Fibroblast of lung (primary cell): ENCODE results near the gene AFAP1L2. TPM values are rescaled to one million over a fixed set of nuclear protein-coding genes. Genes with fewer than 3 reads are reported as not detected.

Source experiments
- DNase-seq, 2 donors: peaks; one replicate each; pipeline versions ENCODE4 v3.0.0 to v3.0.0-alpha.2; 2010; ENCODE audit warnings: low read depth in 2 of 2
- H2AFZ ChIP-seq: 2 replicates; pipeline ENCODE4 v1.5.1; 2012; ENCODE audit warnings: low read length, control low read depth, inconsistent platforms
- H3K27ac ChIP-seq: 2 replicates; pipeline ENCODE4 v1.5.1; 2011; ENCODE audit warnings: low read length, control low read depth; ENCODE audit not compliant: insufficient read depth
- H3K27me3 ChIP-seq: 2 replicates; pipeline ENCODE4 v1.5.1; 2011; ENCODE audit warnings: mild to moderate bottlenecking, low read length; ENCODE audit not compliant: control insufficient read depth, insufficient read depth
- H3K36me3 ChIP-seq: 2 replicates; pipeline ENCODE4 v1.5.1; 2011; ENCODE audit warnings: low read length; ENCODE audit not compliant: control insufficient read depth, insufficient read depth
- H3K4me1 ChIP-seq: 2 replicates; pipeline ENCODE4 v1.5.1; 2011; ENCODE audit warnings: low read length; ENCODE audit not compliant: control insufficient read depth, insufficient read depth; ENCODE audit errors: extremely low read depth
- H3K4me2 ChIP-seq: 2 replicates; pipeline ENCODE4 v1.5.1; 2011; ENCODE audit warnings: low read length, control low read depth; ENCODE audit not compliant: insufficient read depth; ENCODE audit errors: extremely low read depth
- H3K4me3 ChIP-seq, 4 experiments: fragments of 200-600 bp in 1 of 4; sonication (generic) in 1 of 4; replicated peaks in 1 of 4; 2 replicates each; pipeline ENCODE4 v1.5.1; 2011 to 2016; ENCODE audit warnings: low read length in 4 of 4, low read depth in 3 of 4, mild to moderate bottlenecking in 3 of 4, control low read depth in 2 of 4, inconsistent platforms in 1 of 4, mixed read lengths in 1 of 4; ENCODE audit not compliant: insufficient read depth in 1 of 4; ENCODE audit errors: control extremely low read depth in 1 of 4
- H3K79me2 ChIP-seq: 2 replicates; pipeline ENCODE4 v1.5.1; 2012; ENCODE audit warnings: mild to moderate bottlenecking, low read length, inconsistent platforms; ENCODE audit not compliant: control insufficient read depth, insufficient read depth
- H3K9ac ChIP-seq: 2 replicates; pipeline ENCODE4 v1.5.1; 2011; ENCODE audit warnings: mild to moderate bottlenecking, low read length, control low read depth; ENCODE audit not compliant: insufficient read depth
- H3K9me3 ChIP-seq: 2 replicates; pipeline ENCODE4 v1.5.1; 2012; ENCODE audit warnings: low read depth, low read length; ENCODE audit not compliant: control insufficient read depth, insufficient read depth
- H4K20me1 ChIP-seq: 2 replicates; pipeline ENCODE4 v1.5.1; 2011; ENCODE audit warnings: low read length; ENCODE audit not compliant: control insufficient read depth, insufficient read depth; ENCODE audit errors: extremely low read depth
- CTCF ChIP-seq, 2 donors: IDR thresholded peaks in 1 of 2; conservative IDR thresholded peaks in 1 of 2; 1 replicate in 1 of 2; 2 replicates in 1 of 2; pipeline ENCODE4 v1.5.1; 2011 to 2012; ENCODE audit warnings: low read length in 2 of 2, control low read depth in 1 of 2, inconsistent platforms in 1 of 2, low read depth in 1 of 2, mild to moderate bottlenecking in 1 of 2
- EZH2 ChIP-seq: IDR thresholded peaks from 2 replicates; pipeline ENCODE4 v1.5.1; 2012; ENCODE audit warnings: low read length, control low read depth, mild to moderate bottlenecking; ENCODE audit errors: missing control alignments
- polyA plus RNA-seq, 2 donors: library from polyadenylated mRNA; depleted of rRNA in 1 of 2; stranded (reverse) in 1 of 2; unstranded in 1 of 2; fragments of >200 nt; gene quantifications; 2 replicates each; pipeline ENCODE4 v1.2.1, GENCODE V29; 2011 to 2012; ENCODE audit warnings: missing spikeins in 1 of 2
- total RNA-seq: library from RNA; depleted of rRNA; stranded (reverse); fragments of >200 nt; gene quantifications from 2 replicates; pipeline ENCODE4 v1.2.1, GENCODE V29; 2014

The AFAP1L2 gene
- total and polyA plus RNA-seq, 2 donors (not counting 1 experiment from before 2014, with no cell fraction given): 0.17 to 9.6 TPM

- Histone ChIP-seq H3K9ac (no peak overlapping the region), H3K4me2 (no peak overlapping the region)
These were observed 81.3 kb downstream of the AFAP1L2 start for GRCh38 chr10:114323023-114323422.

GRCh38 chr10:114322344-114322743 lies 82.0 kb downstream of the AFAP1L2 start:
- peak in 1 of 2 donors; percentile 60 for DNase-seq
- Histone ChIP-seq H3K9me3 (no peaks in the 10 kb centered on the region), H3K36me3 (no peaks in the 10 kb centered on the region), H2AFZ (no peak overlapping the region), H3K27ac (no peak overlapping the region), H4K20me1 (no peaks in the 10 kb centered on the region), H3K4me1 (peaks cover 2% of the 10 kb centered on the region), H3K79me2 (no peaks in the 10 kb centered on the region), H3K9ac (no peak overlapping the region), H3K4me2 (no peak overlapping the region), H3K27me3 (no peaks in the 10 kb centered on the region), H3K4me3 (no peak overlapping the region)
- TF ChIP-seq EZH2: no peak
- TF ChIP-seq CTCF (conservative IDR thresholded peaks at IDR 0.05 in 1 of 2, IDR thresholded peaks at IDR 0.05 in 1 of 2; ENCODE audit: low read depth in 1 of 2, low read length in 2 of 2): no peak

More at GRCh38 chr10:114323023-114323422, 81.3 kb downstream of the AFAP1L2 start:
- no peaks in the 10 kb centered on the region for H3K79me2 ChIP-seq
- no peak overlapping the region for H3K27ac ChIP-seq
- H3K4me3 ChIP-seq: no peak overlapping the region
- H3K9me3 ChIP-seq: no peaks in the 10 kb centered on the region
- DNase-seq: peak in 1 of 2 donors; percentile 29
- no peaks in the 10 kb centered on the region for H4K20me1 ChIP-seq
- no peaks in the 10 kb centered on the region for H3K36me3 ChIP-seq
- peaks cover 2% of the 10 kb centered on the region for H3K4me1 ChIP-seq
- no peak overlapping the region for H2AFZ ChIP-seq
- TF ChIP-seq CTCF (conservative IDR thresholded peaks at IDR 0.05 in 1 of 2, IDR thresholded peaks at IDR 0.05 in 1 of 2; ENCODE audit: low read depth in 1 of 2, low read length in 2 of 2) (no peak), EZH2 (no peak)
- H3K27me3 ChIP-seq: no peaks in the 10 kb centered on the region

GRCh38 chr10:114320249-114321116 lies 83.8 kb downstream of the AFAP1L2 start:
- Histone ChIP-seq H3K4me2 (no peak overlapping the region), H4K20me1 (no peaks in the 10 kb centered on the region), H3K4me3 (no peak overlapping the region), H3K9ac (no peak overlapping the region), H3K27ac (no peak overlapping the region), H3K79me2 (no peaks in the 10 kb centered on the region), H3K9me3 (no peaks in the 10 kb centered on the region), H3K4me1 (peaks cover 2% of the 10 kb centered on the region), H3K36me3 (no peaks in the 10 kb centered on the region), H3K27me3 (no peaks in the 10 kb centered on the region), H2AFZ (no peak overlapping the region)
- peak in 1 of 2 donors; percentile 76 for DNase-seq
- no peak for TF ChIP-seq EZH2
- TF ChIP-seq CTCF (conservative IDR thresholded peaks at IDR 0.05 in 1 of 2, IDR thresholded peaks at IDR 0.05 in 1 of 2; ENCODE audit: low read depth in 1 of 2, low read length in 2 of 2): no peak
